ENCODE results near the gene SERPINI1. TPM values are rescaled to one million over a fixed set of nuclear protein-coding genes. Genes with fewer than 3 reads are reported as not detected.
A peak's percentile ranks its signal among the peaks of the same experiment; 100 is the strongest.

The SERPINI1 gene
- total and polyA plus RNA-seq, 2 of the 8 experiments (the other 6 are each of a cell fraction or from before 2014, with no cell fraction given) = 5.3 to 9.9 TPM

GRCh38 chr3:167735233-167736138 lies at the start of gene SERPINI1 (continued):
- TF ChIP-seq, protein P1, sequence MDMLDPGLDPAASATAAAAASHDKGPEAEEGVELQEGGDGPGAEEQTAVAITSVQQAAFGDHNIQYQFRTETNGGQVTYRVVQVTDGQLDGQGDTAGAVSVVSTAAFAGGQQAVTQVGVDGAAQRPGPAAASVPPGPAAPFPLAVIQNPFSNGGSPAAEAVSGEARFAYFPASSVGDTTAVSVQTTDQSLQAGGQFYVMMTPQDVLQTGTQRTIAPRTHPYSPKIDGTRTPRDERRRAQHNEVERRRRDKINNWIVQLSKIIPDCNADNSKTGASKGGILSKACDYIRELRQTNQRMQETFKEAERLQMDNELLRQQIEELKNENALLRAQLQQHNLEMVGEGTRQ (IDR thresholded peaks at IDR 0.05; ENCODE audit: low read length) = no peak
- TF ChIP-seq CHD1 (IDR thresholded peaks at IDR 0.05; ENCODE audit: low read depth, low read length) = no peak
- no peak for TF ChIP-seq TEAD4 (IDR thresholded peaks at IDR 0.05; ENCODE audit: low read depth, low read length)
- TF ChIP-seq BRCA1 (IDR thresholded peaks at IDR 0.05; ENCODE audit: low read depth, low read length) = no peak
- TF ChIP-seq, protein P2, sequence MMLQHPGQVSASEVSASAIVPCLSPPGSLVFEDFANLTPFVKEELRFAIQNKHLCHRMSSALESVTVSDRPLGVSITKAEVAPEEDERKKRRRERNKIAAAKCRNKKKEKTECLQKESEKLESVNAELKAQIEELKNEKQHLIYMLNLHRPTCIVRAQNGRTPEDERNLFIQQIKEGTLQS (IDR thresholded peaks at IDR 0.05; ENCODE audit: insufficient read depth, low read depth, low read length) = no peak
- no peak for TF ChIP-seq ZNF274 (IDR thresholded peaks at IDR 0.05; ENCODE audit: borderline replicate concordance, extremely low read depth, low read length)
- no peak for TF ChIP-seq SP4 (IDR thresholded peaks at IDR 0.05; ENCODE audit: low read length)
- TF ChIP-seq KDM4A (IDR thresholded peaks at IDR 0.05; ENCODE audit: low read depth, low read length, severe bottlenecking) = peak; percentile 69
- peak; percentile 48 for TF ChIP-seq PHF8 (conservative IDR thresholded peaks at IDR 0.05; ENCODE audit: low read depth, low read length)
- TF ChIP-seq ASH2L (IDR thresholded peaks at IDR 0.05; ENCODE audit: low read length) = peak; percentile 74
- no peak for TF ChIP-seq MAFK (IDR thresholded peaks at IDR 0.05; ENCODE audit: low read depth, low read length)
- no peak for TF ChIP-seq CTBP2 (IDR thresholded peaks at IDR 0.05; ENCODE audit: borderline replicate concordance, insufficient read depth, insufficient read length, low read length)
- peak; percentile 94 for TF ChIP-seq POLR2AphosphoS5 (IDR thresholded peaks at IDR 0.05; ENCODE audit: low read depth, low read length)
- TF ChIP-seq CEBPB (IDR thresholded peaks at IDR 0.05; ENCODE audit: low read depth, low read length) = no peak
- no peak for TF ChIP-seq SIX5 (IDR thresholded peaks at IDR 0.05; ENCODE audit: low read depth, low read length)
- no peak for TF ChIP-seq SP2 (IDR thresholded peaks at IDR 0.05; ENCODE audit: low read length)
- TF ChIP-seq RNF2 (IDR thresholded peaks at IDR 0.05; ENCODE audit: borderline replicate concordance, low read depth, low read length, missing control alignments, poor library complexity, severe bottlenecking) = no peak
- no peak for TF ChIP-seq RXRA (IDR thresholded peaks at IDR 0.05; ENCODE audit: insufficient read depth, low read depth, low read length)

All from H1 (cell line).